Endothelial cell of umbilical vein (primary cell): ENCODE data around the gene EIF3A. TPM values are rescaled to one million over a fixed set of nuclear protein-coding genes. Genes with fewer than 3 reads are reported as not detected.

ENCODE experiments used
- BruUV-seq: library from RNA; stranded (reverse); fragments of 400-500 nt; replicated peaks from 2 replicates; lab custom pipeline; 2021; lab: Mats Ljungman, UMichigan
- CTCF ChIA-PET: fragments of 300-600, 350-600 bp; sonication (Branson Sonifier 250); formaldehyde crosslinking; loops from one replicate; lab custom pipeline; 2021; ENCODE audit warnings: antibody characterized with exemption, inconsistent platforms; lab: Charles Lee
- POLR2A ChIA-PET: fragments of 300-600, 350-600 bp; sonication (Branson Sonifier 250); formaldehyde crosslinking; loops from one replicate; lab custom pipeline; 2021; ENCODE audit warnings: antibody characterized with exemption, inconsistent platforms; lab: Charles Lee
- DNase-seq: peaks from one replicate; pipeline ENCODE4 v3.0.0-alpha.2; 2011; ENCODE audit warnings: low read depth, low spot score
- FAIRE-seq: peaks from 2 replicates; lab custom pipeline; 2011; peaks lifted over from hg19 to GRCh38; lab: Jason Lieb, UNC
- H2AFZ ChIP-seq: 2 replicates; pipeline ENCODE4 v1.6.0; 2012; ENCODE audit warnings: low read depth, low read length, control low read depth, inconsistent platforms
- H3K27ac ChIP-seq: 2 replicates; pipeline ENCODE4 v1.5.1; 2011; ENCODE audit warnings: low read depth, mild to moderate bottlenecking, control low read depth, low read length, moderate library complexity; ENCODE audit not compliant: insufficient read depth
- H3K27me3 ChIP-seq, 2 experiments: 2 replicates each; pipeline versions ENCODE4 v1.6.0 to v1.6.1; 2011; ENCODE audit warnings: low read length in 2 of 2, mixed read lengths in 1 of 2; ENCODE audit not compliant: control insufficient read depth in 2 of 2, insufficient read depth in 2 of 2
- H3K36me3 ChIP-seq, 2 experiments: 2 replicates in 1 of 2; 3 replicates in 1 of 2; pipeline ENCODE4 v1.5.1; 2011; ENCODE audit warnings: low read length in 2 of 2, mild to moderate bottlenecking in 1 of 2, moderate library complexity in 1 of 2; ENCODE audit not compliant: control insufficient read depth in 2 of 2, insufficient read depth in 2 of 2; ENCODE audit errors: extremely low read depth in 1 of 2
- H3K4me1 ChIP-seq: 3 replicates; pipeline ENCODE4 v1.5.1; 2011; ENCODE audit warnings: mild to moderate bottlenecking, low read length; ENCODE audit not compliant: control insufficient read depth, insufficient read depth; ENCODE audit errors: extremely low read depth
- H3K4me2 ChIP-seq: 2 replicates; pipeline ENCODE4 v1.6.1; 2011; ENCODE audit warnings: low read length, control low read depth, mixed read lengths; ENCODE audit not compliant: insufficient read depth
- H3K4me3 ChIP-seq, 3 experiments: fragments of 200-600 bp in 1 of 3; sonication (generic), shearing (Covaris generic) in 1 of 3; replicated peaks in 1 of 3; 2 replicates each; pipeline ENCODE4 v1.5.1; 2011 to 2016; ENCODE audit warnings: control low read depth in 3 of 3, low read length in 3 of 3, mild to moderate bottlenecking in 2 of 3, inconsistent platforms in 1 of 3, low read depth in 1 of 3, moderate library complexity in 1 of 3; ENCODE audit not compliant: insufficient read depth in 1 of 3
- H3K79me2 ChIP-seq: 2 replicates; pipeline ENCODE4 v1.6.0; 2012; ENCODE audit warnings: low read length, inconsistent platforms; ENCODE audit not compliant: control insufficient read depth, insufficient read depth
- H3K9ac ChIP-seq: replicated peaks from 2 replicates; pipeline ENCODE3; 2011; ENCODE audit warnings: low read length, control low read depth; ENCODE audit not compliant: insufficient read depth; ENCODE audit errors: extremely low read depth
- H3K9me1 ChIP-seq: replicated peaks from 3 replicates; pipeline ENCODE4 v1.6.0; 2011; ENCODE audit warnings: mild to moderate bottlenecking, low read length; ENCODE audit not compliant: control insufficient read depth, insufficient read depth; ENCODE audit errors: extremely low read depth
- H3K9me3 ChIP-seq: replicated peaks from 2 replicates; pipeline ENCODE4 v1.5.1; 2012; ENCODE audit warnings: low read length, inconsistent platforms; ENCODE audit not compliant: control insufficient read depth, insufficient read depth
- H4K20me1 ChIP-seq: replicated peaks from 2 replicates; pipeline ENCODE3; 2011; ENCODE audit warnings: mild to moderate bottlenecking, low read length; ENCODE audit not compliant: control insufficient read depth, insufficient read depth; ENCODE audit errors: extremely low read depth
- EZH2 ChIP-seq: IDR thresholded peaks from 2 replicates; pipeline ENCODE4 v1.6.1; 2012; ENCODE audit warnings: borderline replicate concordance, low read depth, mild to moderate bottlenecking, moderate library complexity, low read length, inconsistent platforms; ENCODE audit not compliant: severe bottlenecking
- FOS ChIP-seq: IDR thresholded peaks from 2 replicates; pipeline ENCODE4 v1.6.1; 2011; ENCODE audit warnings: mild to moderate bottlenecking, low read length, moderate library complexity, borderline replicate concordance; ENCODE audit not compliant: insufficient read depth
- GATA2 ChIP-seq: IDR thresholded peaks from 2 replicates; pipeline ENCODE4 v1.7.0; 2011; ENCODE audit warnings: low read depth, mild to moderate bottlenecking, moderate library complexity, mixed read lengths, low read length; ENCODE audit not compliant: insufficient read length, insufficient read depth
- JUN ChIP-seq: IDR thresholded peaks from 2 replicates; pipeline ENCODE4 v1.6.1; 2011; ENCODE audit warnings: borderline replicate concordance, low read depth; ENCODE audit not compliant: insufficient read length, insufficient read depth
- MYC ChIP-seq: IDR thresholded peaks from one replicate; pipeline ENCODE4 v1.6.1; 2011; ENCODE audit warnings: mild to moderate bottlenecking, low read depth, low read length
- POLR2A ChIP-seq: IDR thresholded peaks from 2 replicates; pipeline ENCODE4 v1.6.1; 2012; ENCODE audit warnings: low read depth, mild to moderate bottlenecking, control low read depth, low read length
- POLR2AphosphoS5 ChIP-seq: IDR thresholded peaks from 2 replicates; pipeline ENCODE4 v1.6.1; 2012; ENCODE audit warnings: low read depth, mild to moderate bottlenecking, control low read depth, low read length, moderate library complexity; ENCODE audit not compliant: insufficient read depth
- dilution Hi-C: fragments of 300-500 bp; cut with MboI; formaldehyde crosslinking; loops from one replicate; pipeline ENCODE4 v1.15.0; 2019; ENCODE audit warnings: low sequenced_read_pairs; ENCODE audit not compliant: extremely low pct_ligation_motif_present
- intact Hi-C: fragments of 100-400 bp; cut with micrococcal nuclease; formaldehyde crosslinking; loops from one replicate; pipeline ENCODE4 v1.10.0; 2022
- polyA plus RNA-seq, 4 experiments: library from polyadenylated mRNA; depleted of rRNA in 3 of 4; stranded (reverse) in 3 of 4; unstranded in 1 of 4; fragments of >200 nt; gene quantifications; 2 replicates each; pipeline versions ENCODE4 v1.2.1 to v1.2.3, GENCODE V29; 2011 to 2012; ENCODE audit warnings: missing spikeins in 1 of 4
- total RNA-seq: library from RNA; stranded (reverse); gene quantifications from 2 replicates; pipeline ENCODE4 v1.2.3, GENCODE V29; 2021
- TF ChIP-seq, protein P1 (sequence below), 2 donors: IDR thresholded peaks; 1 replicate in 1 of 2; 2 replicates in 1 of 2; pipeline ENCODE4 v1.5.1; 2011; ENCODE audit warnings: low read length in 2 of 2, mild to moderate bottlenecking in 2 of 2, moderate library complexity in 2 of 2, control low read depth in 1 of 2, inconsistent platforms in 1 of 2, low read depth in 1 of 2; ENCODE audit not compliant: insufficient read depth in 1 of 2; ENCODE audit errors: extremely low read depth in 1 of 2
- TF ChIP-seq, protein P2 (sequence below): IDR thresholded peaks from 2 replicates; pipeline ENCODE4 v1.6.1; 2011; ENCODE audit not compliant: insufficient read depth, insufficient read length

Gene EIF3A
- total and polyA plus RNA-seq, 2 donors (not counting 3 experiments of a cell fraction or from before 2014, with no cell fraction given), result 27.6 to 159 TPM

DNA sequence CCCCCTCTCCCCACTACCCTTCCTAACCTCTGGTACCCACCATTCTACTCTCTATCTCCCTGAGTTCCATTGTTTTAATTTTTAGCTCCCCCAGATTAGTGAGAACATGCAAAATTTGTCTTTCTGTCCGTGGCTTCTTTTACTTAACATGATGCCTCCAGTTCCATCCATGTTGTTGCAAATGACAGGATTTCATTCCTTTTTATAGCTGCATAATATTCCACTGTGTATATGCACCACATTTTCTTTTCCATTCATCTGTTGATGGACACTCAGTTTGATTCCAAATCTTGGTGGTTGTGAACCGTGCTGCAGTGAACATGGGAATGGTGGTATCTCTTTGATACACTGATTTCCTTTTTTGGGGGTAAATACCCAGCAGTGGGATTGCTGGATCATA is 45.3 kb upstream of the EIF3A start:
- Histone ChIP-seq H3K27me3 (no peaks in the 10 kb centered on the region), H3K9ac (no peak overlapping the region), H3K27ac (no peak overlapping the region), H3K4me3 (no peak overlapping the region), H4K20me1 (no peaks in the 10 kb centered on the region), H3K4me1 (no peaks in the 10 kb centered on the region), H3K9me3 (no peaks in the 10 kb centered on the region), H3K9me1 (no peaks in the 10 kb centered on the region), H3K36me3 (peaks cover 7 to 23% of the 10 kb centered on the region in 2 experiments), H3K4me2 (no peak overlapping the region), H3K79me2 (no peaks in the 10 kb centered on the region), H2AFZ (no peak overlapping the region)
- DNase-seq (no peak), FAIRE-seq (no peak)
- POLR2A ChIA-PET, result no interaction called here
- CTCF ChIA-PET, result no interaction called here
- no TSS peak for BruUV-seq
- dilution Hi-C loops, result no loop called here
- TF ChIP-seq FOS, result no peak
- no peak for TF ChIP-seq EZH2
- TF ChIP-seq JUN, result no peak
- TF ChIP-seq, protein P1, sequence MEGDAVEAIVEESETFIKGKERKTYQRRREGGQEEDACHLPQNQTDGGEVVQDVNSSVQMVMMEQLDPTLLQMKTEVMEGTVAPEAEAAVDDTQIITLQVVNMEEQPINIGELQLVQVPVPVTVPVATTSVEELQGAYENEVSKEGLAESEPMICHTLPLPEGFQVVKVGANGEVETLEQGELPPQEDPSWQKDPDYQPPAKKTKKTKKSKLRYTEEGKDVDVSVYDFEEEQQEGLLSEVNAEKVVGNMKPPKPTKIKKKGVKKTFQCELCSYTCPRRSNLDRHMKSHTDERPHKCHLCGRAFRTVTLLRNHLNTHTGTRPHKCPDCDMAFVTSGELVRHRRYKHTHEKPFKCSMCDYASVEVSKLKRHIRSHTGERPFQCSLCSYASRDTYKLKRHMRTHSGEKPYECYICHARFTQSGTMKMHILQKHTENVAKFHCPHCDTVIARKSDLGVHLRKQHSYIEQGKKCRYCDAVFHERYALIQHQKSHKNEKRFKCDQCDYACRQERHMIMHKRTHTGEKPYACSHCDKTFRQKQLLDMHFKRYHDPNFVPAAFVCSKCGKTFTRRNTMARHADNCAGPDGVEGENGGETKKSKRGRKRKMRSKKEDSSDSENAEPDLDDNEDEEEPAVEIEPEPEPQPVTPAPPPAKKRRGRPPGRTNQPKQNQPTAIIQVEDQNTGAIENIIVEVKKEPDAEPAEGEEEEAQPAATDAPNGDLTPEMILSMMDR (IDR thresholded peaks at IDR 0.05; ENCODE audit: extremely low read depth in 1 of 2, insufficient read depth in 1 of 2, low read depth in 1 of 2, low read length in 2 of 2), result no peak
- TF ChIP-seq MYC, result no peak
- no peak for TF ChIP-seq POLR2A
- no peak for TF ChIP-seq POLR2AphosphoS5
- TF ChIP-seq, protein P2, sequence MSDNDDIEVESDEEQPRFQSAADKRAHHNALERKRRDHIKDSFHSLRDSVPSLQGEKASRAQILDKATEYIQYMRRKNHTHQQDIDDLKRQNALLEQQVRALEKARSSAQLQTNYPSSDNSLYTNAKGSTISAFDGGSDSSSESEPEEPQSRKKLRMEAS, result no peak
- TF ChIP-seq GATA2, result no peak
- intact Hi-C loops, result no loop called here
